ENCODE data around the gene CCDC92. TPM values are rescaled to one million over a fixed set of nuclear protein-coding genes. Genes with fewer than 3 reads are reported as not detected.
"Not testable (repeated sequence)": the region's sequence is repeated elsewhere in the genome, so short reads cannot be mapped to it uniquely, and the experiment has no call there.

CCDC92 gene
- total RNA-seq, 1 donor from 2014 or later = 31.0 TPM

DNA sequence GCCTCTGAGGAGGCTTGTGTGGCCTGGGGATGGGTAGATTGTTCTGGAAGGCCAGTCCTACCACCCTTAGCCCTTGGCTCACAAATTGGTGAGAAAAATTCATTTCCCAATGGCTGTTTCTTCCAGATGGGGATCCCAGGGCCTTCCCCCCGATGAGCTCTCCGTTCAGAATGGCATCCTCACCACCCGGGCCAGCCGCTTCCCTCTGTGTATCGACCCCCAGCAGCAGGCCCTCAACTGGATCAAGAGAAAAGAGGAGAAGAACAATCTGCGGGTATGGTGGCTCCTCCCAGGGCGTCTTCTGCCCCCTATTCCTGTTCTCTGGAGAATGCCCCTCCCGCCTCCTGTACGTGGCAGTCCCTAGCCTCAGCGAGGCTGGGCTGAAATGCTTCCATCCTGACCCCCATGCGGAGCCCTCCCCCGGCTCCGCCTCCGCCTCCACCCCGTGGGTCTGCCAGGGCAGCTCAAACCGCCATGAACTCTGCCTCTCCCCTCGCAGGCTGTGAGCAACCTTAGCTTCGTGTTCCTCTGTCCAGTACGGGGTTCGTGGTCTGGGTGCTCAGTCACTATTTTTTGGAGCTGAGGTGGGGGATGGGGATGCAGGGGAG lies 57.8 kb downstream of the CCDC92 start:
- H3K9me3 ChIP-seq = no peaks in the 10 kb centered on the region
- no peak overlapping the region for H3K27ac ChIP-seq
- H3K4me1 ChIP-seq = no peaks in the 10 kb centered on the region
- H3K36me3 ChIP-seq = no peaks in the 10 kb centered on the region
- DNase-seq (ENCODE audit: low spot score in 2 of 2) = no peak
- no peak for TF ChIP-seq CTCF (IDR thresholded peaks at IDR 0.05)
- no peaks in the 10 kb centered on the region for H3K27me3 ChIP-seq
- no peak overlapping the region for H3K4me3 ChIP-seq
- intact Hi-C loops (cut with DNase I) = no loop called here

DNA sequence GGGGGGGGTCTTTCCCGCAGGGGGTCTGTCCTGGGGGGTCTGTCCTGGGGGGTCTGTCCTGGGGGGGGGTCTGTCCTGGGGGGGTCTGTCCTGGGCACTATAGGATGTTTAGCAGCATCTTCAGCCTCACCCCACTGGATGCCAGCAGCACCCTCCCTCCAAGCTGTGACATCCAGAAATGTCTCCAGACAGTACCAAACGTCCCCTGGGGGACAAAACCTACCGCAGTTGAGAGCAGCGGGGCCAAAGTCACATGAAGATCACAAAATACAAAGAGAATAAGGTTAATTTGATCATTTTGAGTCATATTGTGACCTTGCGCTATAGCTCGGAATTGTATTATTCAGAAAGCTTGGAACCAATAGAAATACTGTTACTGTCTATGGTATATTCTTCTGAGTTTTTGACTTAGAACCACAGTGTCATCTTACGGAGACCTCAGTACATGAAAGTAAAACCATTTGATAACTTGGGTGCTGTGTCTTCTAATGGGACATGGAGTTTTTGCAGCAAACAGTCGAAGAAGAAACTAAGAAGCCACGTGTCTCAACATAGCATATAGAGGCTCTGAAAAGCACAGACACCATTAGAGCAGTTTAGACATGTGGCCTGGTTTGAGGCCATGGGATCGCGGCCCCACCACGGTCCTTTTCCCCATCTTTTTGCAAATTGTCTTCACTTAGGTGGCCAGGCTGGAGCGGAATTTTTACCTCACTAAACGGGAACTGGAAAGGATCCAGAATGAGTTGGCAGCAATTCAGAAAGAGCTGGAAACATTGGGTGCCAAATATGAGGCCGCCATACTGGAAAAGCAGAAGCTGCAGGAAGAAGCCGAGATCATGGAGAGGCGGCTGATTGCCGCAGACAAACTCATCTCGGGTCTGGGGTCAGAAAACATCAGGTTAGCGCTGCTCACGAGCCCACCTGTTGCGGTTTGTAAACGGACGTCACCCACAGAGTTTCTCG lies 59.9 kb downstream of the CCDC92 start:
- DNase-seq (ENCODE audit: low spot score in 2 of 2) = no peak
- no peaks in the 10 kb centered on the region for H3K9me3 ChIP-seq
- no peak overlapping the region for H3K4me3 ChIP-seq
- no peak overlapping the region for H3K27ac ChIP-seq
- no peaks in the 10 kb centered on the region for H3K36me3 ChIP-seq
- H3K4me1 ChIP-seq = no peaks in the 10 kb centered on the region
- no peak for TF ChIP-seq CTCF (IDR thresholded peaks at IDR 0.05)
- intact Hi-C loops (cut with DNase I) = no loop called here
- no peaks in the 10 kb centered on the region for H3K27me3 ChIP-seq

GRCh38 chr12:123911672-123912409 lies 60.8 kb downstream of the CCDC92 start:
- H3K4me3 ChIP-seq; H3K4me1 ChIP-seq; intact Hi-C loops (cut with DNase I); H3K36me3 ChIP-seq; H3K27ac ChIP-seq; H3K27me3 ChIP-seq; DNase-seq (ENCODE audit: low spot score in 2 of 2); H3K9me3 ChIP-seq: not testable (repeated sequence)

GRCh38 chr12:123910761-123911193 lies 61.9 kb downstream of the CCDC92 start:
- no peak overlapping the region for H3K4me3 ChIP-seq
- H3K27me3 ChIP-seq = no peaks in the 10 kb centered on the region
- no peak overlapping the region for H3K27ac ChIP-seq
- intact Hi-C loops (cut with DNase I) = no loop called here
- no peak for DNase-seq (ENCODE audit: low spot score in 2 of 2)
- H3K36me3 ChIP-seq = no peaks in the 10 kb centered on the region
- H3K4me1 ChIP-seq = no peaks in the 10 kb centered on the region
- H3K9me3 ChIP-seq = no peaks in the 10 kb centered on the region
- no peak for TF ChIP-seq CTCF (IDR thresholded peaks at IDR 0.05)

DNA sequence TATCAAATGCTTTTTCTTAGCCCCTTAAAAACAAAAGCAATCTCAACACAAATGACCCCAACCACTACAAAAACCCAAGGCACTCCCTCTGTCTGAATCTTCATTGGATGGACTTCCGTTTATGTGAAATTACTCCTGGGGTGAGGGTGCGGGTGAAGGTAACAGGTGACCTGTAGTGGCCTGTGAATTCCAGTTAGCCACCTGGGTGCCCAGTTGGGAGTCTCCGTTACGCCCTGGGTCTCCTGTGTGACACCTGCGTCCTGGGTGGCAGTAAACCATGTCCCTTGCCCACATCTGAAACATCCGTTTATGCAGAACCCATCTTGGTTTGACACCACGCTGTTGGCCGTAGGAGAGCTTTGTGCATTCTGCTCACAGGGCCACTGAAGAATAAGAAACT lies 62.6 kb downstream of the CCDC92 start:
- Histone ChIP-seq H3K36me3 (no peaks in the 10 kb centered on the region), H3K4me3 (no peak overlapping the region), H3K27ac (no peak overlapping the region), H3K4me1 (no peaks in the 10 kb centered on the region), H3K27me3 (no peaks in the 10 kb centered on the region), H3K9me3 (no peaks in the 10 kb centered on the region)
- intact Hi-C loops (cut with DNase I) = no loop called here
- TF ChIP-seq CTCF (IDR thresholded peaks at IDR 0.05) = no peak
- no peak for DNase-seq (ENCODE audit: low spot score in 2 of 2)
